Epithelial cell of proximal tubule (primary cell): Measurements from ENCODE around the gene CTXN1. TPM values are rescaled to one million over a fixed set of nuclear protein-coding genes. Genes with fewer than 3 reads are reported as not detected.

Experiments used
- DNase-seq: peaks from one replicate; pipeline ENCODE4 v3.0.0-alpha.2; 2011; ENCODE audit warnings: low read depth
- H3K4me3 ChIP-seq: 2 replicates; pipeline ENCODE4 v1.5.1; 2011; ENCODE audit warnings: low read depth, mild to moderate bottlenecking, low read length
- total RNA-seq: library from RNA; depleted of rRNA; stranded (reverse); fragments of >200 nt; gene quantifications from 2 replicates; pipeline ENCODE4 v1.2.3, GENCODE V29; 2015
- TF ChIP-seq, protein P1 (sequence below): conservative IDR thresholded peaks from 2 replicates; pipeline ENCODE4 v1.5.1; 2012; ENCODE audit warnings: low read depth, mild to moderate bottlenecking, low read length

CTXN1 gene
- total RNA-seq, 1 donor from 2014 or later: 42.8 TPM

DNA sequence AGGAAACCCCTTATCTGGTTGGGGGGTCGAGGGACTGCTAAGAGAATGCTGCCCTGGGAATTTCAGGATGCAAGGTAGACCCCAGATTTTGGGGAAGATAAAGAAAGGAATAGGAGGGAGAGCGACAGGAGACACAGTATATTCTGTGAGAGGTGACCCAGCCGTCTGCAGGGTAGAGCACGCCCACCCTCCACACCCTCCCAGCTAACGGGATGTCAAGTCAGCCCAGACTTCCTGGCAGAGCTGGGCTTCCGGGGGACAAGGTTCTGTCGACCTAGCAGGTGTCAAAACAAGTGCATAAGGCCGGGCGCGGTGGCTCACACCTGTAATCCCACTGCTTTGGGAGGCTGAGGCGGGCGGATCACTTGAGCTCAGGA is 51.0 kb downstream of the CTXN1 start:
- peak overlapping the region; percentile 62 for H3K4me3 ChIP-seq
- no peak for DNase-seq
- TF ChIP-seq, protein P1, sequence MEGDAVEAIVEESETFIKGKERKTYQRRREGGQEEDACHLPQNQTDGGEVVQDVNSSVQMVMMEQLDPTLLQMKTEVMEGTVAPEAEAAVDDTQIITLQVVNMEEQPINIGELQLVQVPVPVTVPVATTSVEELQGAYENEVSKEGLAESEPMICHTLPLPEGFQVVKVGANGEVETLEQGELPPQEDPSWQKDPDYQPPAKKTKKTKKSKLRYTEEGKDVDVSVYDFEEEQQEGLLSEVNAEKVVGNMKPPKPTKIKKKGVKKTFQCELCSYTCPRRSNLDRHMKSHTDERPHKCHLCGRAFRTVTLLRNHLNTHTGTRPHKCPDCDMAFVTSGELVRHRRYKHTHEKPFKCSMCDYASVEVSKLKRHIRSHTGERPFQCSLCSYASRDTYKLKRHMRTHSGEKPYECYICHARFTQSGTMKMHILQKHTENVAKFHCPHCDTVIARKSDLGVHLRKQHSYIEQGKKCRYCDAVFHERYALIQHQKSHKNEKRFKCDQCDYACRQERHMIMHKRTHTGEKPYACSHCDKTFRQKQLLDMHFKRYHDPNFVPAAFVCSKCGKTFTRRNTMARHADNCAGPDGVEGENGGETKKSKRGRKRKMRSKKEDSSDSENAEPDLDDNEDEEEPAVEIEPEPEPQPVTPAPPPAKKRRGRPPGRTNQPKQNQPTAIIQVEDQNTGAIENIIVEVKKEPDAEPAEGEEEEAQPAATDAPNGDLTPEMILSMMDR: no peak

Other genes with a start within 250 kb of the CTXN1 start
- gene MCEMP1, start 249.0 kb downstream of the CTXN1 start, total RNA-seq: not detected in 2 replicates
- 110 and 158 TPM in 2 replicates for gene TRAPPC5, start 245.3 kb downstream of the CTXN1 start, total RNA-seq
- gene FCER2, start 224.0 kb downstream of the CTXN1 start, total RNA-seq: not detected in 2 replicates
- not detected in 2 replicates for gene CLEC4G, start 194.0 kb downstream of the CTXN1 start, total RNA-seq
- 0.12 TPM in 1 of 2 replicates, not detected in the other for gene CD209, start 178.6 kb downstream of the CTXN1 start, total RNA-seq
- gene CLEC4M, start 162.9 kb downstream of the CTXN1 start, total RNA-seq: not detected in 2 replicates
- 6.1 and 9.3 TPM in 2 replicates for gene EVI5L, start 95.9 kb downstream of the CTXN1 start, total RNA-seq
- gene PRR36, start 51.7 kb downstream of the CTXN1 start, total RNA-seq: 0.72 and 0.81 TPM in 2 replicates
- gene LRRC8E, start 37.6 kb downstream of the CTXN1 start, total RNA-seq: 11.9 and 18.9 TPM in 2 replicates
- 7.6 and 14.6 TPM in 2 replicates for gene MAP2K7, start 22.3 kb downstream of the CTXN1 start, total RNA-seq
- 1.6 and 16.8 TPM in 2 replicates for gene TGFBR3L, start 11.3 kb downstream of the CTXN1 start, total RNA-seq
- 29.1 and 34.2 TPM in 2 replicates for gene SNAPC2, start 5.8 kb downstream of the CTXN1 start, total RNA-seq
- gene TIMM44, start 17.5 kb upstream of the CTXN1 start, total RNA-seq: 39.0 and 108 TPM in 2 replicates
- 28.6 and 69.6 TPM in 2 replicates for gene ELAVL1, start 79.5 kb upstream of the CTXN1 start, total RNA-seq
- gene CCL25, start 126.6 kb upstream of the CTXN1 start, total RNA-seq: not detected in 2 replicates
- 0.06 TPM in 1 of 2 replicates, not detected in the other for gene FBN3, start 223.5 kb upstream of the CTXN1 start, total RNA-seq